SK-N-SH (cell line): ENCODE results near the gene CYS1.

Experiments used
- EP300 ChIP-seq, 2 experiments: IDR thresholded peaks; 2 replicates each; pipeline versions ENCODE4 v1.4.0 to v1.6.1; 2012; ENCODE audit warnings: borderline replicate concordance in 1 of 2, low read depth in 1 of 2, low read length in 1 of 2
- GABPA ChIP-seq: IDR thresholded peaks from 2 replicates; pipeline ENCODE4 v1.4.0; 2012; ENCODE audit warnings: low read depth, mild to moderate bottlenecking
- JUND ChIP-seq: IDR thresholded peaks from 2 replicates; pipeline ENCODE4 v1.4.0; 2012
- POLR2AphosphoS5 ChIP-seq: IDR thresholded peaks from 2 replicates; pipeline ENCODE4 v1.6.1; 2012; ENCODE audit warnings: low read depth, low read length
- RAD21 ChIP-seq: IDR thresholded peaks from 2 replicates; pipeline ENCODE4 v1.6.1; 2012; ENCODE audit warnings: mild to moderate bottlenecking, low read length
- SIN3A ChIP-seq: IDR thresholded peaks from 2 replicates; pipeline ENCODE4 v1.6.1; 2012; ENCODE audit warnings: low read depth, mild to moderate bottlenecking, low read length, moderate library complexity, borderline replicate concordance
- SMC3 ChIP-seq: IDR thresholded peaks from 2 replicates; pipeline ENCODE4 v1.6.1; 2012; ENCODE audit warnings: low read depth, low read length, improper control_type of control experiment
- TCF12 ChIP-seq: IDR thresholded peaks from 2 replicates; pipeline ENCODE4 v1.4.0; 2012
- TEAD4 ChIP-seq: IDR thresholded peaks from 2 replicates; pipeline ENCODE4 v1.4.0; 2012; ENCODE audit warnings: mild to moderate bottlenecking, borderline replicate concordance; ENCODE audit not compliant: insufficient read depth
- TF ChIP-seq, protein P1 (sequence below): fragments of 200-600 bp; sonication (generic); IDR thresholded peaks from 2 replicates; pipeline ENCODE4 v1.6.1; 2017; ENCODE audit warnings: antibody characterized with exemption, mild to moderate bottlenecking, moderate library complexity
- TF ChIP-seq, protein P2 (sequence below): IDR thresholded peaks from 2 replicates; pipeline ENCODE4 v1.4.0; 2012; ENCODE audit warnings: low read depth
- TF ChIP-seq, protein P3 (sequence below): IDR thresholded peaks from 2 replicates; pipeline ENCODE4 v1.6.1; 2012; ENCODE audit warnings: mild to moderate bottlenecking, low read depth, low read length, moderate library complexity

DNA sequence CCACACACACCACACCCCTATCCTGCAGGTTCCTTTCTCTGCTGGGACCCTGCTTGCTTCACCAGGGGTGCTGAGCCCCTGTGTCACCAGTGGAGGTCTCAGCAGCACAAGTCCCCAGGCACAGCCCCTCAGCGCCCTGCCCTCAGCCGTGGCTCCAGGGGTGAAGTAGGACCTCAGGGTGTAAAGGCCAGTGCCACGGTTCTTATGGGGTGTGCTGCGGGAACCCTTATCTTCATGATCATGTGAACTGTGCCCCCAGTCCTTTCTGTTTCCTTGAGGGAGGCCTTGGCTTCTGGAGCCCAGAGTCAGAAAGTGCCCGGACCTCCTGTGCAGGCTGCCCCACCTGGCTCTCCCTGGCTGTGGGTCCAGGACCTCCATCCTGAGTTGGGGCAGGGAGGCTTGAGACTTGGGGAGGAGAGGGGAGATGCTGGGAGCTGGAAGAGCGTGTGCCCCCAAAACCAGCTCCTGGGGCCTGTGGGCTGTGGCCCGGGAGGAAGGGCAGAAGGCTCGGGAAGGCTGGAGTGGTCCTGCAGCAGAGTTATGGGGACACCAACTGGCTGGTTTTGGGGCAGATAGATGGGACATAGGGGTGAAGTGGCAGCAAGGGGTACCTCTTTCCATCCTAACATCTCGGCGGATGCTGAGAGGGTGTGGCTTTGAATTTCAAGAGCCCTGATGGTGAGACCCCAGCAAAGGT lies 57.1 kb downstream of the CYS1 start:
- TF ChIP-seq POLR2AphosphoS5, result no peak
- no peak for TF ChIP-seq TEAD4
- TF ChIP-seq TCF12, result no peak
- TF ChIP-seq, protein P1, sequence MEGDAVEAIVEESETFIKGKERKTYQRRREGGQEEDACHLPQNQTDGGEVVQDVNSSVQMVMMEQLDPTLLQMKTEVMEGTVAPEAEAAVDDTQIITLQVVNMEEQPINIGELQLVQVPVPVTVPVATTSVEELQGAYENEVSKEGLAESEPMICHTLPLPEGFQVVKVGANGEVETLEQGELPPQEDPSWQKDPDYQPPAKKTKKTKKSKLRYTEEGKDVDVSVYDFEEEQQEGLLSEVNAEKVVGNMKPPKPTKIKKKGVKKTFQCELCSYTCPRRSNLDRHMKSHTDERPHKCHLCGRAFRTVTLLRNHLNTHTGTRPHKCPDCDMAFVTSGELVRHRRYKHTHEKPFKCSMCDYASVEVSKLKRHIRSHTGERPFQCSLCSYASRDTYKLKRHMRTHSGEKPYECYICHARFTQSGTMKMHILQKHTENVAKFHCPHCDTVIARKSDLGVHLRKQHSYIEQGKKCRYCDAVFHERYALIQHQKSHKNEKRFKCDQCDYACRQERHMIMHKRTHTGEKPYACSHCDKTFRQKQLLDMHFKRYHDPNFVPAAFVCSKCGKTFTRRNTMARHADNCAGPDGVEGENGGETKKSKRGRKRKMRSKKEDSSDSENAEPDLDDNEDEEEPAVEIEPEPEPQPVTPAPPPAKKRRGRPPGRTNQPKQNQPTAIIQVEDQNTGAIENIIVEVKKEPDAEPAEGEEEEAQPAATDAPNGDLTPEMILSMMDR, result peak; percentile 25
- TF ChIP-seq RAD21, result peak; percentile 59
- peak; percentile 22; the same call in 1 of the 2 replicates for TF ChIP-seq SMC3
- TF ChIP-seq GABPA, result no peak
- TF ChIP-seq, protein P2, sequence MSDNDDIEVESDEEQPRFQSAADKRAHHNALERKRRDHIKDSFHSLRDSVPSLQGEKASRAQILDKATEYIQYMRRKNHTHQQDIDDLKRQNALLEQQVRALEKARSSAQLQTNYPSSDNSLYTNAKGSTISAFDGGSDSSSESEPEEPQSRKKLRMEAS, result no peak
- no peak for TF ChIP-seq SIN3A
- no peak for TF ChIP-seq EP300 (IDR thresholded peaks at IDR 0.05; ENCODE audit: borderline replicate concordance in 1 of 2, low read depth in 1 of 2, low read length in 1 of 2)
- TF ChIP-seq JUND, result no peak
- TF ChIP-seq, protein P3, sequence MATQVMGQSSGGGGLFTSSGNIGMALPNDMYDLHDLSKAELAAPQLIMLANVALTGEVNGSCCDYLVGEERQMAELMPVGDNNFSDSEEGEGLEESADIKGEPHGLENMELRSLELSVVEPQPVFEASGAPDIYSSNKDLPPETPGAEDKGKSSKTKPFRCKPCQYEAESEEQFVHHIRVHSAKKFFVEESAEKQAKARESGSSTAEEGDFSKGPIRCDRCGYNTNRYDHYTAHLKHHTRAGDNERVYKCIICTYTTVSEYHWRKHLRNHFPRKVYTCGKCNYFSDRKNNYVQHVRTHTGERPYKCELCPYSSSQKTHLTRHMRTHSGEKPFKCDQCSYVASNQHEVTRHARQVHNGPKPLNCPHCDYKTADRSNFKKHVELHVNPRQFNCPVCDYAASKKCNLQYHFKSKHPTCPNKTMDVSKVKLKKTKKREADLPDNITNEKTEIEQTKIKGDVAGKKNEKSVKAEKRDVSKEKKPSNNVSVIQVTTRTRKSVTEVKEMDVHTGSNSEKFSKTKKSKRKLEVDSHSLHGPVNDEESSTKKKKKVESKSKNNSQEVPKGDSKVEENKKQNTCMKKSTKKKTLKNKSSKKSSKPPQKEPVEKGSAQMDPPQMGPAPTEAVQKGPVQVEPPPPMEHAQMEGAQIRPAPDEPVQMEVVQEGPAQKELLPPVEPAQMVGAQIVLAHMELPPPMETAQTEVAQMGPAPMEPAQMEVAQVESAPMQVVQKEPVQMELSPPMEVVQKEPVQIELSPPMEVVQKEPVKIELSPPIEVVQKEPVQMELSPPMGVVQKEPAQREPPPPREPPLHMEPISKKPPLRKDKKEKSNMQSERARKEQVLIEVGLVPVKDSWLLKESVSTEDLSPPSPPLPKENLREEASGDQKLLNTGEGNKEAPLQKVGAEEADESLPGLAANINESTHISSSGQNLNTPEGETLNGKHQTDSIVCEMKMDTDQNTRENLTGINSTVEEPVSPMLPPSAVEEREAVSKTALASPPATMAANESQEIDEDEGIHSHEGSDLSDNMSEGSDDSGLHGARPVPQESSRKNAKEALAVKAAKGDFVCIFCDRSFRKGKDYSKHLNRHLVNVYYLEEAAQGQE, result no peak
